ENCODE results near the gene EFNA4. TPM values are rescaled to one million over a fixed set of nuclear protein-coding genes. Genes with fewer than 3 reads are reported as not detected.

The EFNA4 gene
- total RNA-seq, 1 experiment from 2014 or later: 11.8 TPM

- no peaks in the 10 kb centered on the region for H3K79me2 ChIP-seq (ENCODE audit: insufficient read depth, low read length)
- no peak overlapping the region for H2BK12ac ChIP-seq (ENCODE audit: insufficient read length, low read depth, low read length)
- H3K27me3 ChIP-seq (ENCODE audit: insufficient read depth, low read length): no peaks in the 10 kb centered on the region
- no peaks in the 10 kb centered on the region for H3K23me2 ChIP-seq (ENCODE audit: insufficient read length, low read depth, low read length, poor library complexity, severe bottlenecking)
- no peak overlapping the region for H4K5ac ChIP-seq (ENCODE audit: insufficient read length, low read depth, low read length)
- Mint-ChIP-seq H3K4me3 (no peak overlapping the region), H3K27ac (no peak overlapping the region; a peak in 2 of 7 replicates), H3K36me3 (ENCODE audit: insufficient read depth in 1 of 3, low read depth in 3 of 3) (no peaks in the 10 kb centered on the region), H3K4me1 (peaks cover 3 to 10% of the 10 kb centered on the region in 2 experiments; a peak in 2 of 4 replicates), H3K27me3 (ENCODE audit: low read depth) (peaks cover 49% of the 10 kb centered on the region), H3K9me3 (no peaks in the 10 kb centered on the region)
- no peak overlapping the region for H3K27ac ChIP-seq (ENCODE audit: insufficient read length, low read depth, low read length)
- no peak overlapping the region for H3K9ac ChIP-seq (ENCODE audit: extremely low read depth, insufficient read length, low read length)
- H3K4me2 ChIP-seq (ENCODE audit: insufficient read depth, insufficient read length, low read length): no peak overlapping the region
- TF ChIP-seq CTCF (conservative IDR thresholded peaks at IDR 0.05): no peak
- no CpG with 5 or more reads among the region's 8 CpGs for WGBS (ENCODE audit: extremely low coverage, insufficient read length, low lambda C conversion rate)
- no peak overlapping the region for H3K18ac ChIP-seq (ENCODE audit: insufficient read length, low read depth, low read length)
- no peak overlapping the region for H2BK120ac ChIP-seq (ENCODE audit: low read depth, low read length, poor library complexity, severe bottlenecking)
- no peak overlapping the region for H3K14ac ChIP-seq (ENCODE audit: insufficient read depth, low read length)
- DNase-seq: no peak
- no peaks in the 10 kb centered on the region for H3K9me3 ChIP-seq (ENCODE audit: control insufficient read depth, low read depth, low read length)
- no peak overlapping the region for H2BK15ac ChIP-seq (ENCODE audit: low read depth, low read length)
- no peak overlapping the region for H3K23ac ChIP-seq (ENCODE audit: insufficient read length, low read depth, low read length)
- H2AFZ ChIP-seq (ENCODE audit: low read length): no peak overlapping the region
- no peak overlapping the region for H3K4ac ChIP-seq (ENCODE audit: low read depth, low read length)
- H3K79me1 ChIP-seq (ENCODE audit: insufficient read depth, low read depth, low read length, poor library complexity, severe bottlenecking): no peaks in the 10 kb centered on the region
- no peak overlapping the region for H2BK5ac ChIP-seq (ENCODE audit: insufficient read length, low read length)
- H2AK5ac ChIP-seq (ENCODE audit: insufficient read length, low read length): no peak overlapping the region
- H3K56ac ChIP-seq (ENCODE audit: insufficient read length, low read depth, low read length): no peak overlapping the region
- peaks cover 2% of the 10 kb centered on the region for H4K20me1 ChIP-seq (ENCODE audit: control insufficient read depth, insufficient read depth, insufficient read length)
- no peak overlapping the region for H2BK20ac ChIP-seq (ENCODE audit: low read depth, low read length, poor library complexity, severe bottlenecking)
- H3K4me1 ChIP-seq (ENCODE audit: insufficient read depth, low read length): no peaks in the 10 kb centered on the region
- H3T11ph ChIP-seq (ENCODE audit: low read length): no peak overlapping the region
- no peak overlapping the region for H4K91ac ChIP-seq (ENCODE audit: insufficient read length, low read depth, low read length)
- H4K8ac ChIP-seq (replicated peaks; ENCODE audit: insufficient read length, low read depth, low read length): no peak overlapping the region
Measured at GRCh38 chr1:155038602-155039307, 24.8 kb upstream of the EFNA4 start.

Data from H9 (cell line).